Stimulated activated CD4-positive, alpha-beta T cell treated with anti-CD3 and anti-CD28 coated beads, Interleukin-4, amount 100 ng/mL, for 4 hours (primary cell): ENCODE data around the gene ATG2A.

Experiments
- DNase-seq, 2 experiments: peaks; one replicate each; pipeline ENCODE4 v3.0.0-alpha.2; 2020

Gene ATG2A

GRCh38 chr11:64923944-64924909 is 7.2 kb upstream of the ATG2A start, which contains the start of gene PPP2R5B:
Gene PPP2R5B (plus strand): TSS chr11:64924689. CDS start chr11:64925735, 1,046 bp downstream.
- peak; percentile 89 for DNase-seq

- no peak for DNase-seq
These were observed 6.2 kb upstream of the ATG2A start for GRCh38 chr11:64923151-64923661.

- no peak for DNase-seq
These were observed 4.4 kb upstream of the ATG2A start for GRCh38 chr11:64921384-64921783.

GRCh38 chr11:64920124-64920523 is 3.1 kb upstream of the ATG2A start:
- no peak for DNase-seq

- DNase-seq: no peak
These were observed 2.6 kb upstream of the ATG2A start for GRCh38 chr11:64919627-64920026.

GRCh38 chr11:64918017-64918416 is 1.0 kb upstream of the ATG2A start:
- DNase-seq: no peak

GRCh38 chr11:64917663-64917995 is 620 bp upstream of the ATG2A start:
- DNase-seq: no peak

- DNase-seq: peak; percentile 13 to 27
These were observed 802 bp downstream of the ATG2A start for GRCh38 chr11:64916040-64916774.

- no peak for DNase-seq
These were observed 1.6 kb downstream of the ATG2A start for GRCh38 chr11:64915376-64915887.

- no peak for DNase-seq
These were observed 2.9 kb downstream of the ATG2A start for GRCh38 chr11:64914123-64914522.

- DNase-seq: no peak
These were observed 3.8 kb downstream of the ATG2A start for GRCh38 chr11:64913171-64913727.

GRCh38 chr11:64911689-64912088 is 5.3 kb downstream of the ATG2A start:
- DNase-seq: no peak

- DNase-seq: no peak
These were observed 5.9 kb downstream of the ATG2A start for GRCh38 chr11:64911142-64911541.

- no peak for DNase-seq
These were observed 6.4 kb downstream of the ATG2A start for GRCh38 chr11:64910451-64911093.

- no peak for DNase-seq
These were observed 7.2 kb downstream of the ATG2A start for GRCh38 chr11:64909653-64910343.

- DNase-seq: no peak
These were observed 8.2 kb downstream of the ATG2A start for GRCh38 chr11:64908766-64909165.

GRCh38 chr11:64906314-64906635 is 10.7 kb downstream of the ATG2A start:
- DNase-seq: no peak

- no peak for DNase-seq
These were observed 11.3 kb downstream of the ATG2A start for GRCh38 chr11:64905516-64906313.

- no peak for DNase-seq
These were observed 13.6 kb downstream of the ATG2A start for GRCh38 chr11:64903291-64903833.

- no peak for DNase-seq
These were observed 14.7 kb downstream of the ATG2A start for GRCh38 chr11:64902102-64902900.
